HG02981 (cell line): ENCODE data around the gene PRKCE.
A peak's percentile ranks its signal among the peaks of the same experiment; 100 is the strongest.

Source experiments
- ATAC-seq: cut with Tn5 transposase; IDR thresholded peaks from one replicate; pipeline ENCODE4 v1.9.1; 2021; ENCODE audit warnings: mild to moderate bottlenecking, moderate library complexity; ENCODE audit not compliant: unreplicated experiment

The PRKCE gene

DNA sequence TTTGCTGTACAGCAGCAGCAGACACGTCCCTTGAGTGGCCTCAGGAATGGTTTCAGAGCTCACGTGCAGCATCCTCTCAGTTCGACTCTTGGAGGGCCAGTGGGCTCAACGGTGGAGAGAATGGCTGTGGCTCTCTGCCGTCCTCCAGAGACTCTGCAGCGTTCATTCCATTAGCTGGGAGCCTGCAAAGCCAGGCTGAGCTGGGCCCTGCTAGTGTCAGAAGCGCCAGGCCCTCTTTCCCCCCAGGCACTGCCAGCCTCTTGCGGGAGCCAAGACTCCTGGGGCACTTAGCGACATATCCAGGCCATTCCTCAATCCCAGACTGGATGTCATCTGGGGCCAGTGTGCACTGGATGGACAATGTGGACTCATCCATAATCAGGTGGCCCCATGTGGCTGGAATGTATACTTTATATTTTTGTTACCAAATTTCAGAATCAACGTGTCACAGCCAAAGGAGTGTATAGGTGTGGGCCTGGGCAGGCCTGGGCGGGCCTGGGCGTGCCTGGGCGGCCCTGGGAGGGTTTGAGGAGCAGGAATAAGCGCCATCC, 520.6 kb downstream of the PRKCE start:
- no peak for ATAC-seq

DNA sequence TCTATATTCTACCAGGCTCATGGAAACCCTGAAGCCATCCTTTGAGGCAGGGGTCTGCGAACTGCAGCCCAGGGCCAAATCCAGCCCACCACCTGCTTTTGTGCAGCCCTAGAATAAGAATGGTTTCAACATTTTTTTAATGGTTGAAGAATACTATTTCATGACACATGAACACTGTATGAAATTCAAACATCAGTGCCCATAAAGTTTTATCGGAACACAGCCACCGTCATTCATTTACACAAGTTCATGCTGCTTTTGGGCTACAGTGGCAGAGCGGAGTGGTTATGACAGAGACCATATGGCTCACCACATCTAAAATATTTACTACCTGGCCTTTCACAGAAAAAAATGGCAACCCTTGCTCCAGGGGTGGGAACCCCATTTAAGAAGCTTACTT, 521.6 kb downstream of the PRKCE start:
- ATAC-seq = no peak

DNA sequence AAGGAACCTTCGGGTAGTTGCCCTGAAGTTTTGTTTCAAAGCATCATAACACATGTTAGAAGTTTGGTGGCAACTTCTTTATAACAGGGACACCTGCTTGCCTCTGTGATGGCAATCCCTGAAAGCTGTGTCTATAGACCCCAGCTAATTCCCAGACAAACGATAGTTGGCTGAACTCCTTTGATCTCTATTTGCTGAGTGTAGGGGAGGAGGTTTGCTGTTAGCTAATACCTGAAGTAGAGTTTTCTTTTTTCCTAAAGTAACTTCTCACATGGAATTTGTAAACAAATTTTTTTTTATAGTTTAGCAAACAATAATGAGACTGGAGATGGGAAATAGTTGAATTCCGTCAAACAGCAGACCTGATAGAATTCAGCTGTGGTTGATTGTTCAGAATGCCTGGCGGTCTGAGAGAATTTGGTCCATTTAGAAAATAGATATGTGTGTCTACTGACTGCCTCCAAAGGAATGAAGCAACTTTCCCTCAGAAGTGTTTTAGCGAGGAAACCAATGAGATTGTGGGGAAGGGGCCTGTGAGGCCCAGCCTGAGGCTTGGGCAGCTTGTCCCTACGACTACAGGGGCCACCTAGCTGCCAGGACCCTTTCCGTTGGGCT, 522.3 kb downstream of the PRKCE start:
- ATAC-seq = no peak

DNA sequence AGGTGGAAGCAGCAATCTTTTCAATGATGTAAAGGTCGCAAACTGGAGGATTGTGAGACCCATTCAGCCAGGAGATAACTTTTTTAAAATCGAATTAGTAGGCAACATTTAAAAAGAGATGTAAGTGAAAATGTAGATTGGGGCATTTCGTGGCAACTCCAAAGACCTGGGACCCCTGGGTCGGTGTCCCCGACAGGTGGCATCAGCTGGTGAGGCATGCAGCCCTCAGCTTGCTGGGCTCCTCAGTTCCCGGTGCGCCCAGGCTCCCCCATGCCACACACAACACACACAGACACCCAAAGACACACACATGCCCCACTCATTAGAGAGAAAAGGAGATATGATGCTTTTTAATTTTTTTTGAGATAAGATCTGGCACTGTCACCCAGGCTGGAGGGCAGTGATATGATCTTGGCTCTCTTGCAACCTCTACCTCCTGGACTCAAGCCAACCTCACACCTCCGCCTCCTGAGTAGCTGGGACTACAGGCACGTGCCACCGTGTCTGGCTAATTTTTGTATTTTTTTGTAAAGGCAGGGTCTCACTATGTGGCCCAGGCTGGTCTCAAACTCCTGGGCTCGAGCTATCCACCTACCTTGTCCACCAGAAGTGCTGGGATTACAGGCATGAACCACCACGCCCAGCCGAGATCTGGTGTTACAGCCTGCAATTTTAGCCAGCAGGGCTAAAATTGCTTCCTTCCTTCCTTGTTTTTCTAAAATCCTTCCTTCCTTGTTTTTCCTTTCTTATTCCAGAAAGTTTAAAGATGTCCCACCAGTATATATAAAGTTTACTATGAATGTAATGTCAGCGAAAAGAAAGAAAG, 523.1 kb downstream of the PRKCE start:
- ATAC-seq = no peak

DNA sequence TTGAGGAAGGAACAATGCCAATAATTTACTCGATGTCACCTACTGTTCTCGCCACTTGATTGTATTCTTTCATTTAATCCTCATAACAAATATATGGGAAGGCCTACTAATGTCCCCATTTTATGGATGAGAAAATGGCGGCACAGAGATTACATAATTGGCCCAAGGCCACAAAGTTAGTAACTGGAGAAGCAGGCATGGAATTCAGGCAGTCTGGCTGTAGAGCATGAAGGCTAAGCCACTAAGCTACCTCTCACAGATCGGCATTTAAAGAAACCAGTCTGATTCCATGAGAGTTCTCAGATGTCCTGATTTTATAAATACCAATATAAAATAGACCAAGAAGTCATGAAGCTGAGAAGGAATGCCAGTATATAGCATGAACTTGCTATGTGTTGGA, 523.9 kb downstream of the PRKCE start:
- no peak for ATAC-seq

DNA sequence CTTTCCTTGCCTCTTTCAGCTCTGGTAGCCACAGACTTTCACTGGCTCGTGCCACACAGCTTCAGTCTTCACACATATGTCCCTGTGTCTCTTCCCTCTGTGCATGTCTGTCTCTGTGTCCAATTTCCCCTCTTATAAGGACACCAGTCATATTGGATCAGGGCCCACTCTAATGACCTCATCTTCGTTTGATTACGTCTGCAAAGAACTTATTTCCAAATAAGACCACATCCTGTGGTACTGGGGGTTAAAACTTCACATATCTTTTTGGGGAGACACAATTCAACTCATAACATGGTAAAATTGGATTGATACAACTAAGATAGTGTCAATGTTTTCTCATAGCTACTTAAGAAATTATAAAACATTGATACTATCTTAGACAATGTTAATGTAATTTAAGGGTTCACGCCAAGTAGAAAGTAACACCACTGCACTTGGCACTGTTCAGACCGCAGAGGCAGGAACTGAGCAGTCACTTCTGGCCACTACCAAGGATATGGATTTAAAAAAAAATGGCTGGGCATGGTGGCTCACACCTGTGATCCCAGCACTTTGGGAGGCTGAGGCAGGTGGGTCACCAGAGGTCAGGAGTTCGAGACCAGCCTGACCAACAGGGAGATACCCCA, 526.1 kb downstream of the PRKCE start:
- ATAC-seq = no peak

DNA sequence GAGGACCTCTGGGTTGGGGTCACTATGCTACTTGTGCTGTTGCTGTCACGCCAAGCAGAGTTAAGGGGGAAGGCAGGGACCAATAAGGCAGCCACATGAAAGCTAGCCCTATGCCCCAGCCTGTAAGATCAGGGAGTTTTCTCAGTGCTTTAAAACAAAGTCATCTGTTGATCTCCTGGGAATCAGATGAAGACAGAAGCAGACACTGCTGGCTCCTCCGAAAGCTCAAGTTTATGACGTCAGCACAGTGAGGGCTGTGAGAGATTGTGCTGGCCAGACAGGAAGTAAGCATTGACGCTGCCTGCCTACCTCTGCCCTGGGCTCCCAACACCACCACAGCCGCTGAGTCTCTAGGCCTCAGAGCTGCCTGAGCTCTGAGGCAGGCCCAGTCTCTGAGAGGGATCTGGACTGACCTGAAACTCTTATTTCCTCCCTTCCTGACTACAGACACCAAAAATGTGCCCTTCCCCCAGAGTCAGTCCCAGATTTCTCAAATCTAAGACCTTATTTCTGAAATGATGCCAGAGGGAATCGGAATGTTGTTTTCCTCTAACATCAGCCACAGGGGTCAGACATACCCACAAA, 527.7 kb downstream of the PRKCE start:
- peak; percentile 86 for ATAC-seq

DNA sequence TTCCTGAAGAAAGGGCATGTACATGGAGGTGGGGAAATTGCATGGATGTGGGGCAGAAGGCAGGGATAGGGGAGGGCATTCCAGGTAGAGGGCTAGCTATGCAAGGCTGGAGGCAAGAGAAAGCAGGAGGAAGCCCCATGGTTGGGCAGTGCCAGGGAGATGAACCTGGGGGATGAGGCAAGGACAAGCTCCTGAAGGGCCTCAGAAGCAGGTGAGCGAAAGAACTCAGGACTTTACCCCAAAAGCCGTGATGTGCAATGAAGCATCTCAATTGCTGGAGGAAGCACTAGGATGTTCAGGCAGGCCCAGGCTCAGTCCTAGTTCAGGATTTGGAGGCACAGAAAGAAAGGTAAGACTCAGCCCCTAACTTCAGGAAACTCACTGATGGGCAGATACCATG, 528.7 kb downstream of the PRKCE start:
- no peak for ATAC-seq

DNA sequence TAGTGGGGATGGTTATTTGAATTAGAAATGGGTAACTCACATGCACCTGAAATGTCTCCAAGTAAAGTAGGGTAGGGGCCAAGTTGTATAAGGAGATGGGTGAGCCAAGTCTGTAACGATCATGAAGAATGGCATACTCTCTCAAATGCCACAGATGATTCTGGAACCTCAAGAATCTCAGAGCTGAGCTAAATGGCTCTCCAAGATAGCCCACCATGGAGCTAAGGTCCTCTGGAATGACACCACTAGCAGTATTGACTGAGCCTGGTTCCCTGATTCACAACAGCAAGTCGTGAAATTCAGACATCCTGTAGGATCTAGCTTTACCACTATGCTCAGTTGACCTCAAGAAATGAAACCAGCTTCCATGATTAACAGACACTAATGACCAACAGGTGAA, 529.8 kb downstream of the PRKCE start:
- ATAC-seq = no peak

DNA sequence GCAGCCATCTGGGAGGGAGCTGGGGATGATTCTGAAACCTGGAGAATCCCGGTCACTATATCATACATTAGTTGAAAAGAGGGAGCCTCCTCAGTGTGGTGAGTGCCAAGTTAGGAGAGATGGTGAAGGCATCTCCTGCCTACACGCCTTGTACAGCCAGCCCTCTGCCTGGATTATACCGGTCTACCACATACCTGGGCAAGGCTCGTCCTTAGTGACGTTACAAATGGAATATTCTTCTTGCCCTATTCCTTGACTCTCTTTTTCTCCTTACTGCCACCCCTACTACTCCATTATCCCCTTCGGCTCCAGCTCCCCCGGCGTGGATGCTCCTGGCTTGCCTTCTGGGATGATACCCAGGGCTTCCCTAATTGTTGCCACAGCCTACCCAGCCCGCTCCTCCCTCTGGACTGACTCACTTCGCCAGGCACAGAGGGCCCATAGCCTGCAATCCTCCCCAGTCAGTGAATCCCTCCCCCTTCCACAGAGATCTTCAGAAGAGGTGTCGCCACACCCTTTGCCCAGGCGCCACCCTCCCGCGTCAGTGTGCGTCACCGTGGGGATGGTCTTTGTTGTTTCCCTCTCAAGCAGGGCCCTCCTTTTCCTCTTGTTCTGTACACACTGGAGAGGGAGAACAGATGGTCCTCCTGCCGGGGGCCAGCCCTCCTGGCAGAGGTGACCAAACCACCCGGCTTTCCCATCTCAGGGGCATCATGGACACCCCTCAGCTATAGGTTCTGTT, 530.5 kb downstream of the PRKCE start:
- ATAC-seq = no peak

DNA sequence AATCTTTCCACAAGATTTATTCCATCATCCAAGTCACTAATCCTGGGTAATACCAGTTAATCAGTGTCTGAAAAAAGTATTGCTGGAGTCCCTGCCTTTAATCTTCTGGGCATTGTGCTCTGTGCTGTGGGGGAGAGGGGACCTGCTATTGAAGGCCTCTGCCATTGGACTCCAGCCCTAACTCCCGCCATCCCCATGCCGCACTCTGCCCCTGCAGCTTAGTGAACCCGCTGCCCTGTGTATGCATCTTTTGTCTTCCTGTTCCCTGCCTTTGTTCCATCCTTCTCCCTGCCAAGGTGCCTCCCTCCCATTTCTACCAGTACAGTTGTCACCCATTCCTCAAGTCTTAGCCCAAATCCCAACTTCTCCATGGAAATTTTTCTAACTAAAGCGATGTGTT, 532.0 kb downstream of the PRKCE start:
- no peak for ATAC-seq

DNA sequence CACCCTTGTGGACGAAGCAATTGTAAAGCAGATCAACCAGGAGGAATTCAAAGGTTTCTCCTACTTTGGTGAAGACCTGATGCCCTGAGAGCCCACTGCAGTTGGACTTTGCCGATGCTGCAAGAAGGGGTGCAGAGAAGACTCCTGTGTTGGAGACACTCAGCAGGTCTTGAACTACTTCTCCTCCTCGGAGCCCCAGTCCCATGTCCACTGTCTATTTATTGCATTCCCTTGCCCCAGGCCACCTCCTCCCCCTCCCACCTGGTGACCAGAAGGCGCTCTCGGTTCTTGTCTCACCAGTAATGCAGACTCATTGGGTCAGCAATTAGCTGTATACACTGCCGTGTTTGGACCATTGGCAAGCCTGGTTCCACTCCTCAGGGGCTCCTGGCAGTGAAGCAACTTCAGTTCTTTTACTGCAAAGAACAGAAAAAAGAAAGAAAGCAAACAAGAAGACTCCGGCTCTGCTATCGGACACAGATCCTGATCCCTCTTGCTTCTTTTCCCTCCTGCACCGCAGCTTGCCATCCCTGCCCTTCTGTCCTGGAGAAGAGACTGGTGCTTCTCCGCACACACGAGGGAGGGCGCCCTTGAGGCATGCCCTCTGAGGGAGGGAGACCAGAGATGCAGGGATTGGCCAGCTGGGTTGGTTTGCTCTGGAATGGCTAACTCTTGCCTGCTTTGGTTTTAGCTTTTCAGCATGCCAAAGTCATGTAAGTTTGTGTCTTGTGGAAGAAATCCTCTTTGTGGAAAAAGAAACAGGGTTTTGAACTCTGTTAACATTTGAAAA, 533.5 kb downstream of the PRKCE start:
- no peak for ATAC-seq

DNA sequence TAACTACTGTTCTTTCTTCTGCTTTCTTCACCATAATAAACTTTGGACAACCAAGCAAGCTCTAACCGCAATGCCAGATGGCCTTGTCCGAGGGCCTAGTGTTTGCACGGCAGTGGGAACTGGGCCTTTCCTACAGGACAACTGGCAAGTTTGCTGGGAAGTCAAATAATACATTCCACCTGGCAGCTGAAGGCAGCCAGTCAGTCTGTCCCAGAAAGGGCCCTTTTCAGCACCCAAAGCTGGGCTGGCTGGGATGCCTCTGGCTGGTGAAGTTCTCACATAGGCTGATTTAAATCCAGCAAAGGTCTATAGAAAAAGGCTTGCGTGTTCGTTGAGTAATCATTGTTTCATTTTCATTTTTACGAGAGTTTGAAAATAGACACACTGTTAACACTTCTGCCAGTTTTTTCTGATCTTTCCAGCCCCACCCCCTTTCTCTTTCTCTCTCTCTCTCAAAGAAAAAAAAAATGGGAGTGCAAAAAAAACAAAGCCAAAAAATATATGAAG, 535.7 kb downstream of the PRKCE start:
- no peak for ATAC-seq

DNA sequence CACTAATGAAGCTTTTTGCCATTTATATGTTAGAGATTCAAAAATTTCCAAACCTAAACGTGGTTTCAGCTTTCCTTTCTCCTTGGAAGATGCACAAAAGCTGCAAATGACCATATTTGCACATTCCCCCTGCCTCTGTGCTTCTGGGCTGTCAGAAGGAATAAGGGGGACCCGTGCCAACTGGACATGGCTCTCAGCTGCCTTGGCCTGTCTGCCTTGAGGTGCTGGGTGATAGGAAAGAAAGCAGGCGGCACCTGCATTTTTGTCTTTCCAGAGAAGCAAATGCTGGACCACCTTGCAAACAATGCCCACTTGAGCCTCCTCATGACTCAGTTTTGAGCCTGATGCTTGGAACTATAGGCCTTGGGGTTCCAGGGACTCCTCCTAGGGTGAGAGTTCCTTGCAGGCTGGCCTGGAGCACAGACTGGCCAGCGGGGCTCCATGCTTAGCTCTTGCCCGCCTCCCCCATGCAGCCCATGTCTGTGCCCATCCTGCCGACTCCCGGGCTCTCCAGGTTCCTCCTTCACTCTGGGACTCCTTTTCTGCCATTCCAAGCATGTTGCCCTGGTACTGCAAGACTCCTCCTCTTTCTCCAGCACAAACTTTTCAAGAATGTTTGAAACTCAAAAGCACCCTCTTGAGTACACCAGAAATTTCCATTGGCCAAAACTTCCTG, 536.7 kb downstream of the PRKCE start:
- ATAC-seq = no peak

DNA sequence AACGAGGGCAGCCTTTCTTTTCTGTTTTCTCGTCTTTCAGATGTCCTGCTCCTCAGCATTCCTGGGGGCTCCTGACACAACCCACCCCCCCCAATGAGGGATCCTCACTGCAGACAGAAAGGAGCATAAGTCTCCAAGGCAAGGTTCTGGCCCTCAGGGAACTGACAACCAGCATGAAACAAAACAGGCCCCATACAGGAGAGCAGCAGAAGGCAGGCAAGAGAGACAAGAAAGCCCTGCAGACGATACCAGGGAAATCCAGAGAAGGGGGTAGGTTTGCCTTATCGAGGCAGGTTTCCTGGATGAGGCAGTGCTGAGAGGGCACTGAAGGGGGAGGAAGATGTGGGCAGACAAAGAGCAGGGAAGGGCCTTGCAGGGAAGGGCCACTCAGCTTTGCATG, 541.9 kb downstream of the PRKCE start:
- ATAC-seq = no peak

DNA sequence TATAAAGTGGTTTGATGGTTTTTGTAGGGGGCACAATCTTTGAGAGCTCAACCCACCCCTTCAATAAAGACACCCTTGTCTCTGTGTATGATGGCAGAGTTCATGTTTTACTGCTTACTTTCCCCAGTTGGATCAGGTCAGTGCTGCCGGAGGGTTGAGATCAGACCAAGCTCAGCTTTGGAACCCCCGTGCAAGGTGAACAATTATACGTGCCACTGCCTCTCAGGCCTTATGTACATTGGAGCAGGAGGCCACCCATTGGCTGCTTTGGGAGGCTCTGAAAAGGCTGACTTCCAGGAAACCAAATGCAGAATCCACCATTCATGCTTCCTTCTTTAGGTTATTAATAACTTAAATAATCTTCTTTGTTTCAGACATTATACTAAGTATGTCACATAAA, 542.4 kb downstream of the PRKCE start:
- ATAC-seq = no peak

DNA sequence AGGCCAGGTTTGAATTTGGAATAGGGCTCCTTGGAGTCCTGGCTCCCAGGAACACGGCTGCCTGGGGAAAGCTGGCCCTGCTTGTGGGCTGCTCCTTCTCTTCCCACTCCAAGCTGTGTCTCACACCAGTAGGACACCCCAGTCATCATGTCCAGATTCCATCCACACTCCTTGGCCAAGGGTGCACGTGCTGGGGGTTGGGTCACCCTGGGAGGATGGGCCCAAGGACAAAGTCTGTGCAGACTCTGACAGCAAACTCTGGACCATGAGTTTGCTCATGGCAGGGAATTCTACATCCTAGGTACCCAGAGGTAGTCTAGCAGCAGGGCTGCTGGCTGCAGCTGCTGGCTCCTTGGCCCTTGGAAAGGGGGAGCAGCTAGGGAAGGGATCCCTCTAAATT, 543.4 kb downstream of the PRKCE start:
- ATAC-seq = no peak

DNA sequence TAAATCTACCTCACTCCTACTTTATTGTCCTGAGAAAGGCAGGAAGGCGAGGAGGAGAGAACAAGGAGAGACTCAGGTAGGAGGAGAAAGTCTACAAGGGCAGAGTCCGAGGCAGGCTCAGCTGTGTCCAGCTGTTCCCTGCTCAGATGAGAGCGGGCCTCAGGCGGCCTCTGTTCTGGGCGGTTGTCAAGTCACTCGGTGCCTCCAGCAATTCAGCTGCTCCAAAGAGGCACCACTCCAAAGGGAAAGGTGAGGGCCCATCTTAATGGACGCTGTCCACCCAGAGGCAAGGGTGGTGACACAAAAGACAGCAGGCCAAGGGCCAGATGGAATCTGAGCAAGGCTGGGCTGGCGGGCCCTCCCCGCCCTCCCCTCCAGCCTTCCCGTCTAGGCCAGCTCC, 544.3 kb downstream of the PRKCE start:
- no peak for ATAC-seq

DNA sequence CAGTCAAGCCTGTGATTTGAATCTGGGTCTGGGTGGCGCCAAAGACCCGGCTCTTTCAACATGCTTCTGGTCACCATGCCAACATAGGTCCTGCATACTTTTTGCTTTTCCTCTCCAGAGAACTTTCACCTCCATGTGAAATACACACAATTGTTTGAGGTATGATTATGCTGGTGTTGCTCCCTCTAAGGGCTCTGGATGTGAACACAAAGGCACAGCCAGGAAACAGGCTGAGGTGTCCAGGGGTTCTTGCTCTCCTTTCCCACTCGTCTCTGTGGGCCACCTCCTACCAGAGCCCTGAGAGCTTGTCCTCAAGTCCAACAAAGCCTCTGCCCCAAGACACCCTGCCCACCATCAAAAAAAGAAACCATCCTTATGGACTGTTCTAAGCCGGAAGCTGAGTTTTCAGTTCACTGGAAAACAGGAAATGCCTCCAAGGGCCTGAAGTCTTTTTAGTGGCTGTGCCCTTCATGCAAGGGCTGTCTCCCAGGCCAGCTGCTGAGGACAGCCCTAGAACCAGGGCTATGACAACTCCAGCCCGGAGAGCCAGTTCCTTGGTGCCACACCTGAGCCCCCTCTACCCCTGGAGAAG, 545.5 kb downstream of the PRKCE start:
- ATAC-seq = no peak
